GM23248 (cell line): ENCODE measurements around the gene ZNF783. TPM values are rescaled to one million over a fixed set of nuclear protein-coding genes. Genes with fewer than 3 reads are reported as not detected.
A peak's percentile ranks its signal among the peaks of the same experiment; 100 is the strongest.
"Not testable (repeated sequence)": the region's sequence is repeated elsewhere in the genome, so short reads cannot be mapped to it uniquely, and the experiment has no call there.

Source experiments
- DNase-seq: peaks from one replicate; pipeline ENCODE4 v3.0.0-alpha.2; 2015
- H2AFZ ChIP-seq: fragments of 200-600 bp; sonication (generic); 2 replicates; pipeline ENCODE4 v1.6.1; 2016; ENCODE audit warnings: antibody characterized with exemption
- H3F3A ChIP-seq: fragments of 200-600 bp; sonication (generic); 2 replicates; pipeline ENCODE4 v1.6.1; 2016; ENCODE audit warnings: mild to moderate bottlenecking, antibody characterized with exemption, mixed run types; ENCODE audit not compliant: insufficient read depth
- H3K27ac ChIP-seq: fragments of 200-600 bp; sonication (generic); 2 replicates; pipeline ENCODE4 v1.5.1; 2016; ENCODE audit warnings: mild to moderate bottlenecking
- H3K27me3 ChIP-seq: fragments of 200-600 bp; sonication (generic); replicated peaks from 2 replicates; pipeline ENCODE4 v1.6.1; 2016; ENCODE audit warnings: mild to moderate bottlenecking; ENCODE audit not compliant: insufficient read depth
- H3K36me3 ChIP-seq: fragments of 200-600 bp; sonication (generic); 2 replicates; pipeline ENCODE4 v1.6.1; 2016; ENCODE audit warnings: low read depth, mild to moderate bottlenecking
- H3K4me1 ChIP-seq: fragments of 200-600 bp; sonication (generic); 2 replicates; pipeline ENCODE4 v1.6.1; 2016; ENCODE audit warnings: mild to moderate bottlenecking; ENCODE audit not compliant: insufficient read depth
- H3K4me2 ChIP-seq: fragments of 200-600 bp; sonication (generic); one replicate; pipeline ENCODE4 v1.6.1; 2016; ENCODE audit warnings: mild to moderate bottlenecking; ENCODE audit not compliant: unreplicated experiment
- H3K4me3 ChIP-seq: fragments of 200-600 bp; sonication (generic); 2 replicates; pipeline ENCODE4 v1.5.1; 2016; ENCODE audit warnings: mild to moderate bottlenecking
- H3K79me2 ChIP-seq: fragments of 200-600 bp; sonication (generic); 2 replicates; pipeline ENCODE4 v1.6.1; 2016; ENCODE audit warnings: mild to moderate bottlenecking; ENCODE audit not compliant: insufficient read depth
- H3K9ac ChIP-seq: fragments of 200-600 bp; sonication (generic); 2 replicates; pipeline ENCODE4 v1.6.1; 2016; ENCODE audit warnings: mild to moderate bottlenecking
- H3K9me2 ChIP-seq: fragments of 200-600 bp; sonication (generic); 2 replicates; pipeline ENCODE4 v1.6.1; 2016; ENCODE audit warnings: mixed run types, mild to moderate bottlenecking, moderate library complexity; ENCODE audit not compliant: insufficient read depth
- H3K9me3 ChIP-seq: fragments of 200-600 bp; sonication (generic); one replicate; pipeline ENCODE4 v1.6.1; 2017; ENCODE audit warnings: low read depth
- H4K20me1 ChIP-seq: fragments of 200-600 bp; sonication (generic); 2 replicates; pipeline ENCODE4 v1.6.0; 2016; ENCODE audit not compliant: insufficient read depth
- EZH2 ChIP-seq: fragments of 200-600 bp; sonication (generic); IDR thresholded peaks from 2 replicates; pipeline ENCODE4 v1.6.1; 2018; ENCODE audit warnings: antibody characterized with exemption, mild to moderate bottlenecking; ENCODE audit not compliant: insufficient read depth, poor library complexity, severe bottlenecking
- EZH2phosphoT487 ChIP-seq: fragments of 200-600 bp; sonication (generic); IDR thresholded peaks from 2 replicates; pipeline ENCODE4 v1.6.1; 2018; ENCODE audit warnings: antibody characterized with exemption, moderate library complexity, mild to moderate bottlenecking, low read depth; ENCODE audit not compliant: insufficient read depth
- WGBS, 2 experiments: methylation state at CpG; one replicate each; pipeline ENCODE4 v1.1.6; 2015 to 2017; ENCODE audit warnings: low lambda C conversion rate in 2 of 2, low coverage in 1 of 2; ENCODE audit errors: missing lambda C conversion rate in 2 of 2; 5-methylcytosine and 5-hydroxymethylcytosine counted together
- in situ Hi-C: fragments of 300-500 bp; cut with MboI; formaldehyde crosslinking; loops from 2 replicates; pipeline ENCODE4 v1.15.0; 2020
- polyA plus RNA-seq: library from polyadenylated mRNA; unstranded; fragments of >200 nt; fragmentation: Nextera tagmentation; extraction: Ambion mirVana; gene quantifications from 2 replicates; pipeline ENCODE4 v1.2.1, GENCODE V29; 2016
- total RNA-seq: library from RNA; depleted of rRNA; stranded (reverse); fragments of >200 nt; shearing (Covaris generic); gene quantifications from 2 replicates; pipeline ENCODE4 v1.2.3, GENCODE V29; 2014

Gene ZNF783
- total and polyA plus RNA-seq, 2 experiments from 2014 or later, result 3.6 to 8.6 TPM

DNA sequence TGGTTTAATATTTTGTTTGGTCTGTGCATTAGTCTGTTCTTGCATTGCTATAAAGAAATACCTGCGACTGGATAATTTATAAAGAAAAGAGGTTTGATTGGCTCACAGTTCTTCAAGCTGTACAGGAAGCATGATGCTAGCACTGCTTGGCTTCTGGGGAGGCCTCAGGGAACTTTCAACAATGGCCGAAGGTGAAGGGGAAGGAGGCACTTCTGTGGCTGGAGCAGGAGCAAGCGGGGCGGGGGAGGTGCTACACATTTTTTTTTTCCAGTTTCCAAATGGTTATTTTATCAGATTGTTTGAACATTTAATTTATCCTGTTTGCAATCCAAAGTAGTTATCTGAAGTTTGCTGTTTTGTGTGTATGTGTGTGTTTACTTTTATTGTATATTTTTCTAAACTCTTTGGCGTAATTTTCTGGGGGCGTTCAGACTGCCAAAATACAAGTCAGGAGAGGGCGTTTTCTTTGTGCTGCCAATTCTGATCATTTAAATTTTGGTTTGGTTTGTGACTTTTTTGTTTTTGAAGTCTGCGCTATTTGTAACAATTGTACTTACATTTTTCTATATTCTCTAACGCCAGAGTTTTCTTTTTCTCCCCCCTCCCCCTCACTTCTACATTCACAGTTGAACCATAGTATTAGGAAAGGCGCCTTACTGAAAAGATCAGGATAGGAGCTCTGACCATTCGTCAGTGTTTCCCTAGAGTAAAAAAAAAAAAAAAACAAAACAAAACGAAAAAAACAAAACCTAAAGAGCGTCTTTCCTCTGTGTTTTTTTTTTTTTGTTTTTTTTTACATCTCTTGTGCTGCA is 58.5 kb downstream of the ZNF783 start:
- Histone ChIP-seq H3K79me2 (no peaks in the 10 kb centered on the region), H3K27me3 (peaks cover 20% of the 10 kb centered on the region), H3K27ac (no peak overlapping the region), H3F3A (no peaks in the 10 kb centered on the region), H3K9me2 (no peaks in the 10 kb centered on the region), H3K4me3 (no peak overlapping the region), H4K20me1 (no peaks in the 10 kb centered on the region), H3K4me1 (peaks cover 5% of the 10 kb centered on the region; the same call in 1 of the 2 replicates), H3K36me3 (no peaks in the 10 kb centered on the region), H3K4me2 (no peak overlapping the region), H2AFZ (0 out of 2 replicates have a peak overlapping the region, but pooled peaks have one; percentile 14), H3K9me3 (no peaks in the 10 kb centered on the region), H3K9ac (no peak overlapping the region)
- in situ Hi-C loops, result no loop called here
- 54% methylated on average over 13 of the region's 13 CpGs for WGBS, 2 experiments
- TF ChIP-seq EZH2phosphoT487, result no peak
- TF ChIP-seq EZH2, result no peak
- DNase-seq, result no peak

DNA sequence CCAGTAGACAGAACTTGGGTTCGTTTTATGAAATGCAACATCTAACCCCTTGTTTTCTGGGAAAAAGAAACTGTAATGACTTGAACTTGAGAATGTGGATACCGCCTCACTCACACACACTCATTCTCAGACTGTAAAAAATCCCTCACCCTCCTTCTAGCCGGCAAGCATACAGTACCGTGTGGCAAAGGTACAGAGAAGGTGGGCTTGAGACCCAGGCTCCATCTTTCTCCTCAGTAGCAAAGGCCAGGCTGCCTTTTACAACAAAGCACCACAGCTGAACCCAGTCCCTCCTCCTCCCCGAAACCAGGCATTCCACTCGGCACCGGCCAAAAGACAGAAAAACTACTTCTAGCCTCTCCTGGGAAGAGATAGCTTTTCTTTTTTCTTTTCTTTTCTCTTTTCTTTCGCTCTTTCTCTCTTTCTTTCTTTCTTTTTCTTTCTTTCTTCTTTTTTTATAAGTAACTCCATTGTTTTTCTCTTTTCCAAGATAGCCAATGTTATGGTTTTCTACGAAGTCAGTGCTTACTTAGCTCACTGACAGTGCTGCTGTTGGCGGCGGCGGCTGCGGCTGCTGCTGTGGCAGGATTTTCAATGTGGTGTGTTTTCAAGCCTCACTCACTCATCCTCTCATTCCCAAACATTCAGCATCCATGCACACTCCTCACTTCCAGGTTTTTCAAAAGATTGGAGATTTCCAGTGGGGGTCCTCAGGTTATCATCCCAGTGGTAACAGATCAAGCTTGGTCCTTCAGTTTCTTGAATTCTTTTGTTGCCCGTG is 59.3 kb downstream of the ZNF783 start:
- H3K27ac ChIP-seq, H4K20me1 ChIP-seq, H3K79me2 ChIP-seq, H3F3A ChIP-seq, H3K36me3 ChIP-seq, H3K9ac ChIP-seq, H3K9me2 ChIP-seq, DNase-seq, in situ Hi-C loops, H3K4me1 ChIP-seq, H3K9me3 ChIP-seq: not testable (repeated sequence)
- H3K4me3 ChIP-seq, result peak overlapping the region; percentile 60
- H2AFZ ChIP-seq, result peak overlapping the region; percentile 91
- peaks cover 20% of the 10 kb centered on the region for H3K27me3 ChIP-seq
- 49 to 54% methylated on average over 14 of the region's 14 CpGs for WGBS, 2 experiments
- H3K4me2 ChIP-seq, result peak overlapping the region; percentile 64

DNA sequence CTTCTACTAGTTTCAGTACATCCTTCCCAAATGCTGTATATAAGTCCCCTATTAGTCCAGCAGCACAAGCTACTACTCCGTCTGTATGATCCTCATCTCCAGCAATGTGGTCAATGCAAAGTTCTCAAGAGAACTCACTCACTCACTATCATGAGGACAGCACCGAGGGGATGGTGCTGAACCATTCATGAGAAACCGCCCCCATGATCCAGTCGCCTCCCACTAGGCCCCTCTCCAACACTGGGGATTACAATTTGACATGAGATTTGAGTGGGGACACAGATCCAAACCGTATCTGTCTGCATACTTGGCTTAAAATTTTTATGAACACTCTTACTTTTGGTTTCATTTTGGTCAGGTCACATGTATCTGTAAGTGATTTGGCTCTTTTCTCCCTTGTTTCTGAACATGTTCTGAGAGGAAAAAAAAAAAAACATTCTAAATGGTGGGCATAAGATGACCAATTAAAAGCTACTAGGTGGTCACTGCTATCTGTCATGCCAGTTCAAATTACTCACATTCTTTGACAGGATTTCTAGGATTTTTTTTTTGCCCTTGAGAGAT is 60.1 kb downstream of the ZNF783 start:
- peak; percentile 29 for DNase-seq
- Histone ChIP-seq H3F3A (no peaks in the 10 kb centered on the region), H3K9me3 (no peaks in the 10 kb centered on the region), H3K4me3 (peak overlapping the region; percentile 60), H3K79me2 (no peaks in the 10 kb centered on the region), H3K9me2 (no peaks in the 10 kb centered on the region), H4K20me1 (no peaks in the 10 kb centered on the region), H3K4me2 (peak overlapping the region; percentile 64), H3K27me3 (peaks cover 15% of the 10 kb centered on the region), H3K4me1 (peaks cover 5% of the 10 kb centered on the region; the same call in 1 of the 2 replicates), H2AFZ (peak overlapping the region; percentile 91), H3K36me3 (no peaks in the 10 kb centered on the region), H3K9ac (peak overlapping the region; percentile 38; the same call in 1 of the 2 replicates), H3K27ac (no peak overlapping the region)
- 51 to 54% methylated on average over 5 of the region's 5 CpGs for WGBS, 2 experiments
- in situ Hi-C loops, result no loop called here
- TF ChIP-seq EZH2 (no peak), EZH2phosphoT487 (no peak)

DNA sequence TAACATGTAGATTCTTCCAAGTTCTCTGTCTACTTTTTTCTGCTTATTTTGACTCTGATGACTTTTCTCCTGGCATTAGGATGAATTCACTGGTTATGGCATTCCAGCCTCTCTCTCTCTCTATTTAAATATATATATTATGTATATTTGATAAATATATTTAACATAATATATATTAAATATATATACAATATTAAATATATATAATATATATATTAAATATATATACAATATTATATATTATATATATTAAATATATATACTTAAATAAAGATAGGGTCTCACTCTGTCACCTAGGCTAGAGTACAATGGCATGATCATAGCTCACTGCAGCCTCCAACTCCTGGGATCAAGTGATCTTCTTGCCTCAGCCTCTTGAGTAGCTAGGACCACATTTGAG is 60.7 kb downstream of the ZNF783 start:
- Histone ChIP-seq H3K9ac (no peak overlapping the region), H4K20me1 (no peaks in the 10 kb centered on the region), H3K4me2 (no peak overlapping the region), H3K4me3 (no peak overlapping the region), H3K36me3 (no peaks in the 10 kb centered on the region), H2AFZ (peak overlapping the region; percentile 91), H3K79me2 (no peaks in the 10 kb centered on the region), H3K9me3 (no peaks in the 10 kb centered on the region), H3K27ac (no peak overlapping the region), H3K9me2 (no peaks in the 10 kb centered on the region), H3K27me3 (peaks cover 8% of the 10 kb centered on the region), H3K4me1 (peaks cover 5% of the 10 kb centered on the region; the same call in 1 of the 2 replicates), H3F3A (no peaks in the 10 kb centered on the region)
- TF ChIP-seq EZH2phosphoT487 (no peak), EZH2 (no peak)
- no peak for DNase-seq
- in situ Hi-C loops, result no loop called here
